Right lobe of liver (tissue), 6 donors: ENCODE data around the gene ZNF862. TPM values are rescaled to one million over a fixed set of nuclear protein-coding genes. Genes with fewer than 3 reads are reported as not detected.
A peak's percentile ranks its signal among the peaks of the same experiment; 100 is the strongest.
"Not testable (repeated sequence)": the region's sequence is repeated elsewhere in the genome, so short reads cannot be mapped to it uniquely, and the experiment has no call there.

Experiments used
- ATAC-seq, 4 donors: fragments of 200-7000 bp; cut with Tn5 transposase; one replicate each; pipeline ENCODE4 v1.9.1; 2020; ENCODE audit warnings: mild to moderate bottlenecking in 4 of 4, moderate library complexity in 4 of 4
- DNase-seq, 3 donors: peaks; one replicate each; pipeline ENCODE4 v3.0.0-alpha.2; 2020
- H3K27ac ChIP-seq, 3 donors: fragments of 200-600 bp; one replicate each; pipeline ENCODE4 v1.8.0; 2022
- H3K27me3 ChIP-seq, 2 donors: fragments of 200-600 bp; one replicate each; pipeline ENCODE4 v1.8.0; 2022
- H3K36me3 ChIP-seq, 4 donors: fragments of 200-600 bp; sonication (generic) in 1 of 4; one replicate each; pipeline versions ENCODE4 v1.5.1 to v1.8.0; 2017 to 2022; ENCODE audit warnings: control low read depth in 1 of 4
- H3K4me1 ChIP-seq, 4 donors: fragments of 200-600 bp; sonication (generic) in 1 of 4; one replicate each; pipeline versions ENCODE4 v1.5.1 to v1.8.0; 2017 to 2022; ENCODE audit warnings: control low read depth in 1 of 4
- H3K4me3 ChIP-seq, 3 donors: fragments of 200-600 bp; one replicate each; pipeline ENCODE4 v1.8.0; 2022
- H3K9me3 ChIP-seq, 4 donors: fragments of 200-600 bp; sonication (generic) in 1 of 4; one replicate each; pipeline versions ENCODE4 v1.5.1 to v1.8.0; 2017 to 2022; ENCODE audit warnings: control low read depth in 1 of 4
- POLR2A ChIP-seq: fragments of 450-650 bp; IDR thresholded peaks from one replicate; pipeline ENCODE4 v1.6.1; 2017; ENCODE audit warnings: antibody characterized with exemption, mild to moderate bottlenecking
- WGBS: methylation state at CpG from one replicate; pipeline ENCODE4 v1.1.6; 2018; ENCODE audit warnings: low coverage, low lambda C conversion rate; ENCODE audit not compliant: insufficient coverage; ENCODE audit errors: missing lambda C conversion rate; 5-methylcytosine and 5-hydroxymethylcytosine counted together
- intact Hi-C, 2 donors: fragments of 100-400 bp; cut with DNase I; formaldehyde crosslinking; loops; one replicate each; pipeline versions ENCODE4 v1.11.2 to v1.14.1; 2022
- total RNA-seq, 6 experiments: library from RNA; depleted of rRNA in 2 of 6; stranded (reverse); fragments of >200 nt in 2 of 6; fragmentation: NEBNext Ultra II Directional in 3 of 6; extraction: Animal tissue kit (Norgen Biotek cat#: 25700) in 3 of 6; gene quantifications; one replicate each; pipeline versions ENCODE4 v1.1.0 to v1.2.4, GENCODE V29; 2016 to 2023
- TF ChIP-seq, protein P1 (sequence below), 4 donors: fragments of 200-600 bp in 3 of 4; fragments of 450-650 bp in 1 of 4; IDR thresholded peaks; one replicate each; pipeline versions ENCODE4 v1.5.1 to v1.8.0; 2016 to 2022; ENCODE audit warnings: antibody characterized with exemption in 4 of 4, mild to moderate bottlenecking in 2 of 4
- donor health status: DM: no; HTN: yes; CAD: no.
- donor health status: DM: no; HTN: no; CAD: no.
- donor health status: DM: no; HTN: no; CAD: no.
- donor health status: DM: no; HTN: yes; CAD: no.
- donor health status: DM: no; HTN: yes; CAD: no.

The ZNF862 gene
- total RNA-seq, 6 experiments from 2014 or later, result 2.5 to 11.3 (median 7.1) TPM

- no peaks in the 10 kb centered on the region for H3K4me1 ChIP-seq
- H3K27ac ChIP-seq, result no peak overlapping the region
- no peaks in the 10 kb centered on the region for H3K36me3 ChIP-seq
- DNase-seq (peak in 1 of 3 donors; percentile 31), ATAC-seq (no peak)
- TF ChIP-seq, protein P1, sequence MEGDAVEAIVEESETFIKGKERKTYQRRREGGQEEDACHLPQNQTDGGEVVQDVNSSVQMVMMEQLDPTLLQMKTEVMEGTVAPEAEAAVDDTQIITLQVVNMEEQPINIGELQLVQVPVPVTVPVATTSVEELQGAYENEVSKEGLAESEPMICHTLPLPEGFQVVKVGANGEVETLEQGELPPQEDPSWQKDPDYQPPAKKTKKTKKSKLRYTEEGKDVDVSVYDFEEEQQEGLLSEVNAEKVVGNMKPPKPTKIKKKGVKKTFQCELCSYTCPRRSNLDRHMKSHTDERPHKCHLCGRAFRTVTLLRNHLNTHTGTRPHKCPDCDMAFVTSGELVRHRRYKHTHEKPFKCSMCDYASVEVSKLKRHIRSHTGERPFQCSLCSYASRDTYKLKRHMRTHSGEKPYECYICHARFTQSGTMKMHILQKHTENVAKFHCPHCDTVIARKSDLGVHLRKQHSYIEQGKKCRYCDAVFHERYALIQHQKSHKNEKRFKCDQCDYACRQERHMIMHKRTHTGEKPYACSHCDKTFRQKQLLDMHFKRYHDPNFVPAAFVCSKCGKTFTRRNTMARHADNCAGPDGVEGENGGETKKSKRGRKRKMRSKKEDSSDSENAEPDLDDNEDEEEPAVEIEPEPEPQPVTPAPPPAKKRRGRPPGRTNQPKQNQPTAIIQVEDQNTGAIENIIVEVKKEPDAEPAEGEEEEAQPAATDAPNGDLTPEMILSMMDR (IDR thresholded peaks at IDR 0.05), result no peak
- no peak for TF ChIP-seq POLR2A
- intact Hi-C loops, result no loop called here
- WGBS, result 97% methylated on average over 5 of the region's 19 CpGs
- no peak overlapping the region for H3K4me3 ChIP-seq
- H3K9me3 ChIP-seq, result no peaks in the 10 kb centered on the region
- no peaks in the 10 kb centered on the region for H3K27me3 ChIP-seq
These were observed 9.5 kb upstream of the ZNF862 start for GRCh38 chr7:149828357-149829309.

GRCh38 chr7:149830527-149830926, 7.6 kb upstream of the ZNF862 start:
- H3K27ac ChIP-seq, intact Hi-C loops, H3K27me3 ChIP-seq, H3K9me3 ChIP-seq, H3K4me3 ChIP-seq, ATAC-seq, H3K36me3 ChIP-seq, DNase-seq, H3K4me1 ChIP-seq: not testable (repeated sequence)
- WGBS, result 88% methylated on average over 1 of the region's 1 CpG

DNA sequence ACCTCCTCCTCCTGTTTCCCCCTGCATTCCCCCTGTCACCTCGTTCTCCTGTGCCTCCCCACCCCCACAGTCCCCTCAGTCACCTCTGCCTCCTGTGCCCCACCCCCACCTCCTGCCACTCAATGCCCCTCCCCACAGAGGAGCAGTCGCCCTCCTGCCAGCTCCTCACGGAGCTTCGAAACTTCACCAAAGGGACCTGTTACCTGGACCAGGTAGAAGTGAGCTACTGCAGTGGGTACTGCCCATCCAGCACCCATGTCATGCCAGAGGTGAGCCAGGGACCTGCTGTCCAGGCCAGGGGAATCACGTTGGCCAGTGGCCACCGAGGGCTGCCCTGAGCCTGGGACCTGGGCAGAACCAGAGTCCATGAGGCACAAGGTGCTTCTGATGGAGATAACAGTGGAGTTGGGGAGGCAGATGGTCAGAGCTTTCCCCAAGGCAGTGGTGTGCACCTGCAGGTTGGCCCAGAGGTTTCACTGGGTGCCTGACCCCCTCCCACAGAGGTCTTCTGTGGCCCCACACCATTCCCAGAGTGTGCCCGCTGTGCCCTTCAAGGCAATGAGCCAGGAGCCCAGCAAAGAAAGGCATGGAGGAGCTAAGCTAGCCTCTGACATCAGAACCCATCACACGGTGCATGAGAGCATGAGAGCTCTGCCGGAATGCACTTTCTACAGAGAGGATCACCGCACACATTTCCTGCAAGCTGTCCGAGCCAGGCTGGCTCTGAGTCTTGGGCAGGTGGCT, 7.0 kb upstream of the ZNF862 start:
- TF ChIP-seq POLR2A, result no peak
- TF ChIP-seq, protein P1 (IDR thresholded peaks at IDR 0.05), result no peak
- Histone ChIP-seq H3K4me3 (no peak overlapping the region), H3K27me3 (no peaks in the 10 kb centered on the region), H3K36me3 (no peaks in the 10 kb centered on the region), H3K27ac (no peak overlapping the region), H3K4me1 (no peaks in the 10 kb centered on the region), H3K9me3 (no peaks in the 10 kb centered on the region)
- 57% methylated on average over 8 of the region's 11 CpGs for WGBS
- intact Hi-C loops, result no loop called here
- ATAC-seq, result no peak
- DNase-seq, result no peak

GRCh38 chr7:149831741-149832219, 6.4 kb upstream of the ZNF862 start:
- Histone ChIP-seq H3K4me3 (no peak overlapping the region), H3K4me1 (no peaks in the 10 kb centered on the region), H3K27ac (no peak overlapping the region), H3K36me3 (no peaks in the 10 kb centered on the region), H3K27me3 (no peaks in the 10 kb centered on the region), H3K9me3 (no peaks in the 10 kb centered on the region)
- TF ChIP-seq, protein P1 (IDR thresholded peaks at IDR 0.05), result no peak
- TF ChIP-seq POLR2A, result no peak
- DNase-seq, result no peak
- peak in 1 of 4 donors; percentile 5 for ATAC-seq
- 69% methylated on average over 7 of the region's 9 CpGs for WGBS
- intact Hi-C loops, result no loop called here
